ENCODE results near the gene IGSF21. TPM values are rescaled to one million over a fixed set of nuclear protein-coding genes. Genes with fewer than 3 reads are reported as not detected.

The IGSF21 gene
- total RNA-seq = 1 to 10 TPM in 1 of 4 donors, under 1 TPM in 3; 0.11 to 2.6 (median 0.69) TPM

DNA sequence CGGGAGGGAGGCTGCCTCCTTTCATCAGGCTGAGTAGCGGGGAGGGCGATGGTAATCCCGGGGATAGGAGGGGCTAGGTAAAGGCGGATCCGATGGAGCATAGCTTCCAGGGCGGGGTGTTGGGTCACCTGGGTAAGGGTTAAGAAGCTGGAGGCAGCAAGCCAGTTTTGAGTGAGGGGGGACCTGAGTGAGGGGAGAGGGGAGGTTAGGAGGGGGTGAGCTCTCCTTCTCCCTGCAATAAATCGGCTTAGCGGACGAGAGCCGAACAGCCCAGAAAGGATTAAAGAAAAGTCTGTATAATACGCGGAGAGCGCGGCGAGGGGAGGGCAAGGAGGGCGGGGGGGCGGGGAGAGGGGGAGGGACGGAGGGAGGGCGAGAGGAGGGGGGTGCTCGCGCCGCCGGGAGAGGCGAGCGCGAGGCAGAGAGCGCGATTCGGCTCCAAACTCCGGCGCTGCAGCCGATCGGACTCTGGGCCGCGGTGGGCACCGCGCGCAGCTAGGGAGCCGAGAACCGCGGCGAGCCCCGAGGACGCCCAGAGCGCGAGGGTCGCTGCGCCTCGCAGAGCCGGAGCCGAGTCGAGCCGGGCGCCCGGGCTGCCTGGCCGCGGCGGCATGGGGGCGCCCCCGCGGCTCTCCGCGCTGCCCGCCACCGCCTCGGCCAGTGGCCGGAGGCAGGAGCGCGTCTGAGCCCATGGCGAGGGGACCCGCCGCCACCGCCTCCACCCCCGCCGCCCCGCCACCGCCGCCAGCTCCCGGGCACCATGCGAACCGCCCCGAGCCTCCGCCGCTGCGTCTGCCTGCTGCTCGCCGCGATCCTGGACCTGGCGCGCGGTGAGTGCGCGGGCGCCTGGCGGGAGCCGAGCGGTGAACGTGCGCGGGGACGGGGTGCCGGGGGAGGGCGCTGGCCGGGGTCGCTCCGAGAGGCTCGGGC is at the start of gene IGSF21:
TSS of gene IGSF21 (plus strand) at position 430 of the 930 bp plus-strand sequence. CDS start at position 761, 331 bp downstream.
- Histone ChIP-seq H3K36me3 (no peaks in the 10 kb centered on the region), H3K4me1 (peaks cover 0 to 15% of the 10 kb centered on the region in 2 donors), H3K27ac (no peak within 1 kb of the TSS), H3K27me3 (peaks cover 21% of the 10 kb centered on the region), H3K9me3 (no peaks in the 10 kb centered on the region), H3K4me3 (replicated peaks in 1 of 3) (no peak within 1 kb of the TSS)
- intact Hi-C loops (cut with DNase I) = loop anchor here (10.0 kb wide), 1 partner anchor 613 kb away; no protein-coding TSS in a partner anchor
- TF ChIP-seq CTCF (IDR thresholded peaks at IDR 0.05) (no peak), POLR2A (IDR thresholded peaks at IDR 0.05) (no peak)
- no peak for DNase-seq
- 1 to 5% methylated on average over 39 to 47 of the region's 108 CpGs for WGBS, 2 donors

GRCh38 chr1:18058206-18058921 is 49.2 kb upstream of the IGSF21 start:
- 58 to 63% methylated on average over 16 of the region's 16 CpGs for WGBS, 2 donors
- H3K4me3 ChIP-seq (replicated peaks in 1 of 3) = no peak overlapping the region
- H3K27ac ChIP-seq = no peak overlapping the region
- intact Hi-C loops (cut with DNase I) = no loop called here
- TF ChIP-seq POLR2A (IDR thresholded peaks at IDR 0.05) (no peak), CTCF (IDR thresholded peaks at IDR 0.05) (no peak)
- H3K36me3 ChIP-seq = no peaks in the 10 kb centered on the region
- no peaks in the 10 kb centered on the region for H3K27me3 ChIP-seq
- H3K4me1 ChIP-seq = no peaks in the 10 kb centered on the region
- DNase-seq = no peak
- H3K9me3 ChIP-seq = no peaks in the 10 kb centered on the region

DNA sequence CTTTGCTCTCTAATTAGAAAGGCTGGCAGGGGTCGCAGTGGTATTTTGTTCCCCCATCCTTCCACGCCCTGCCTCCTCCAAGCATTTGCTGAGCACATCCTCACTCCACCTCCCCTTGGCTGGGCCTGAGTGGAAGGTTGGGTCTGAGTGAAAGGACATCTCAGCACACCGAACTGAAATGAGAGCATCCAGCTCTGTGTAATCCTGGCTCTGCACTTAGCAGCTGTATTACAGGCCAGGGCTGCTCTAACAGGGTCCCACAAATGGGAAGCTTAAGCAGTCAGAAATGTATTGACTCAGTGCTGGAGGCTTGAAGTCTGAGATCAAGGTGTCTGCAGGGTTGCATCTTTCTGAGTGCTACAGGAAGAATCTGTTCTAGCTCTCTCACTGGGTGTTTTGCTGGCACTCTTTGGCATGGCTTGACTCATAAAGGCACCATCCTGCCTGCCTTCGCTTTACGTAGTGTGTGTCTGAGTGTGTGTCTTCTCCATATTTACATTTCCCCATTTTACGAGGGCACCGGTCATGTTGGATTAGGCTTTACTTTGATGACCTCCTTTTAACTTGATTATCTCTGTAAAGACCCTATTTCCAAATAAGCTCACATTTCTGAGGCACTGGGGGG is 48.5 kb upstream of the IGSF21 start:
- WGBS, 2 donors = 65 to 70% methylated on average over 7 of the region's 7 CpGs
- DNase-seq = no peak
- TF ChIP-seq CTCF (IDR thresholded peaks at IDR 0.05) (no peak), POLR2A (IDR thresholded peaks at IDR 0.05) (no peak)
- intact Hi-C loops (cut with DNase I) = no loop called here
- no peak overlapping the region for H3K4me3 ChIP-seq (replicated peaks in 1 of 3)
- no peaks in the 10 kb centered on the region for H3K36me3 ChIP-seq
- no peaks in the 10 kb centered on the region for H3K4me1 ChIP-seq
- H3K27me3 ChIP-seq = no peaks in the 10 kb centered on the region
- no peaks in the 10 kb centered on the region for H3K9me3 ChIP-seq
- H3K27ac ChIP-seq = no peak overlapping the region

DNA sequence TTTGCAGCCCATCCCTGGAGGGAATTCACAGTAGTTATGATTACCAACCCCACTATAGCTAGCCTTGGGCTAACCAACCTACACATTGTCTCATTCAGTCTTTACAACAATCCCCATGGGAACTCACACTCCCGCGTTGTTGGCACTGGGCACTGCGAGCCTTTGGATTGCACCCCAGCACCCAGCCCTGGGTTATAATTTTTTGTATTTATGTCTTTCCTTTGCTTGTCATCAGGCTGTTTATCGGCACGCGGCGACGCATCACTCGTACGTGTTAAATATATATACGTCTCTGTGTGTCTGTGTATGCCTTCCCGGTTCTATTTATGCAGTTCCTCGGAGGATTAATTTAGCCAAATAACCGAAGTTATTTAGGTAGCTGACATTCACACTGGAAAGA is 47.2 kb upstream of the IGSF21 start:
- no peaks in the 10 kb centered on the region for H3K4me1 ChIP-seq
- no peak for DNase-seq
- H3K27me3 ChIP-seq = no peaks in the 10 kb centered on the region
- no peaks in the 10 kb centered on the region for H3K36me3 ChIP-seq
- H3K4me3 ChIP-seq (replicated peaks in 1 of 3) = no peak overlapping the region
- WGBS, 2 donors = 89 to 91% methylated on average over 14 of the region's 14 CpGs
- no peaks in the 10 kb centered on the region for H3K9me3 ChIP-seq
- intact Hi-C loops (cut with DNase I) = no loop called here
- H3K27ac ChIP-seq = no peak overlapping the region
- TF ChIP-seq POLR2A (IDR thresholded peaks at IDR 0.05) = no peak
- TF ChIP-seq CTCF (IDR thresholded peaks at IDR 0.05) = no peak

All from thyroid gland (tissue), 4 donors.